HCT116 (cell line): ENCODE measurements around the gene ELN. TPM values are rescaled to one million over a fixed set of nuclear protein-coding genes. Genes with fewer than 3 reads are reported as not detected.

Source experiments
- ATAC-seq: fragments of 200-7000 bp; cut with Tn5 transposase; 2 replicates; pipeline ENCODE4 v1.9.1; 2020; ENCODE audit warnings: mild to moderate bottlenecking, moderate library complexity
- BruUV-seq: library from RNA; stranded (reverse); fragments of 400-500 nt; replicated peaks from 2 replicates; lab custom pipeline; 2021; lab: Mats Ljungman, UMichigan
- CTCF ChIA-PET: fragments of 300-600 bp; sonication (Branson Sonifier 250); formaldehyde crosslinking; loops from one replicate; lab custom pipeline; 2021; ENCODE audit warnings: antibody characterized with exemption; lab: Charles Lee
- POLR2A ChIA-PET: fragments of 300-600, 350-600 bp; sonication (Branson Sonifier 250); formaldehyde crosslinking; loops from one replicate; lab custom pipeline; 2021; ENCODE audit warnings: antibody characterized with exemption; lab: Charles Lee
- RAD21 ChIA-PET, 2 experiments: fragments of 300-600 bp; sonication (Branson Sonifier 250); formaldehyde crosslinking; loops; one replicate each; lab custom pipeline; 2023; ENCODE audit warnings: low total read pairs in 2 of 2; ENCODE audit not compliant: uncharacterized antibody in 2 of 2, unreplicated experiment in 2 of 2, low non-redundant PET in 1 of 2; lab: Charles Lee
- DNase-seq: peaks from one replicate; pipeline ENCODE4 v3.0.0-alpha.2; 2010; ENCODE audit warnings: low read depth, low spot score
- H2AFZ ChIP-seq: fragments of 200-600 bp; shearing (Covaris generic), sonication (generic); 2 replicates; pipeline ENCODE4 v1.6.1; 2017; ENCODE audit warnings: low read depth, mixed run types, mixed read lengths, antibody characterized with exemption, low read length; ENCODE audit not compliant: poor library complexity, severe bottlenecking
- H3K27ac ChIP-seq: 2 replicates; pipeline ENCODE4 v1.5.1; 2012; ENCODE audit warnings: low read depth, low read length
- H3K27me3 ChIP-seq: fragments of 200-600 bp; sonication (generic); 2 replicates; pipeline ENCODE4 v1.6.1; 2016; ENCODE audit warnings: mixed run types, low read length, mixed read lengths; ENCODE audit not compliant: insufficient read depth
- H3K36me3 ChIP-seq, 2 experiments: fragments of 200-500 bp in 1 of 2; fragments of 200-600 bp in 1 of 2; sonication (Bioruptor generic) in 1 of 2; sonication (generic) in 1 of 2; 2 replicates each; pipeline versions ENCODE4 v1.5.1 to v1.6.1; 2014 to 2016; ENCODE audit warnings: low read length in 2 of 2, inconsistent platforms in 1 of 2, mixed read lengths in 1 of 2, mixed run types in 1 of 2; ENCODE audit not compliant: insufficient read depth in 2 of 2, control insufficient read depth in 1 of 2
- H3K4me1 ChIP-seq, 2 experiments: fragments of 200-600 bp in 1 of 2; sonication (generic) in 1 of 2; 2 replicates each; pipeline versions ENCODE4 v1.5.1 to v1.6.1; 2012 to 2017; ENCODE audit warnings: low read length in 2 of 2, inconsistent platforms in 1 of 2, mild to moderate bottlenecking in 1 of 2, mixed read lengths in 1 of 2, mixed run types in 1 of 2, moderate library complexity in 1 of 2; ENCODE audit not compliant: insufficient read depth in 2 of 2, control insufficient read depth in 1 of 2
- H3K4me2 ChIP-seq: fragments of 200-600 bp; sonication (generic); 2 replicates; pipeline ENCODE4 v1.6.1; 2017; ENCODE audit warnings: mixed run types, low read length, mixed read lengths
- H3K4me3 ChIP-seq, 2 experiments: fragments of 200-600 bp in 1 of 2; sonication (generic) in 1 of 2; replicated peaks in 1 of 2; 2 replicates each; pipeline ENCODE4 v1.5.1; 2011 to 2016; ENCODE audit warnings: low read length in 2 of 2, control low read depth in 1 of 2, low read depth in 1 of 2, mild to moderate bottlenecking in 1 of 2, mixed read lengths in 1 of 2, mixed run types in 1 of 2
- H3K79me2 ChIP-seq: fragments of 200-600 bp; sonication (generic); 2 replicates; pipeline ENCODE4 v1.6.1; 2017; ENCODE audit warnings: mild to moderate bottlenecking, mixed run types, low read length, moderate library complexity, mixed read lengths; ENCODE audit not compliant: insufficient read depth
- H3K9ac ChIP-seq: fragments of 200-600 bp; sonication (generic); 2 replicates; pipeline ENCODE4 v1.6.1; 2016; ENCODE audit warnings: low read length, mixed read lengths
- H3K9me2 ChIP-seq: fragments of 200-600 bp; sonication (generic), shearing (Covaris generic); 2 replicates; pipeline ENCODE4 v1.6.1; 2017; ENCODE audit warnings: mixed run types, mild to moderate bottlenecking, moderate library complexity; ENCODE audit not compliant: insufficient read depth
- H3K9me3 ChIP-seq, 2 experiments: fragments of 200-500 bp in 1 of 2; fragments of 200-600 bp in 1 of 2; sonication (Bioruptor generic) in 1 of 2; sonication (generic) in 1 of 2; 2 replicates each; pipeline ENCODE4 v1.6.1; 2014 to 2017; ENCODE audit warnings: low read length in 2 of 2, mixed read lengths in 2 of 2, inconsistent platforms in 1 of 2, low read depth in 1 of 2, mild to moderate bottlenecking in 1 of 2, mixed run types in 1 of 2, moderate library complexity in 1 of 2; ENCODE audit not compliant: control insufficient read depth in 1 of 2, insufficient read depth in 1 of 2
- H4K20me1 ChIP-seq: fragments of 200-600 bp; sonication (generic), shearing (Covaris generic); 2 replicates; pipeline ENCODE4 v1.6.1; 2017; ENCODE audit warnings: mixed run types, mild to moderate bottlenecking, moderate library complexity; ENCODE audit not compliant: insufficient read depth
- EZH2 ChIP-seq: fragments of 200-600 bp; sonication (generic); IDR thresholded peaks from 2 replicates; pipeline ENCODE4 v1.6.1; 2017; ENCODE audit warnings: antibody characterized with exemption, mixed run types
- intact Hi-C: fragments of 100-400 bp; cut with micrococcal nuclease; formaldehyde crosslinking; loops from 2 replicates; pipeline ENCODE4 v1.10.0; 2022
- total RNA-seq: library from RNA; stranded (reverse); gene quantifications from one replicate; pipeline ENCODE4 v1.2.1, GENCODE V29; 2021; ENCODE audit not compliant: unreplicated experiment

The ELN gene
- total RNA-seq, 1 experiment from 2014 or later, result 0.17 TPM

GRCh38 chr7:74048999-74049599 lies 21.1 kb downstream of the ELN start:
- no peak for TF ChIP-seq EZH2
- Histone ChIP-seq H3K36me3 (no peaks in the 10 kb centered on the region), H3K79me2 (no peaks in the 10 kb centered on the region), H3K27ac (no peak overlapping the region), H3K4me2 (no peak overlapping the region), H3K9me3 (no peaks in the 10 kb centered on the region), H4K20me1 (no peaks in the 10 kb centered on the region), H3K4me1 (peaks cover 2 to 7% of the 10 kb centered on the region in 2 experiments; a peak in 2 of 4 replicates), H3K9me2 (no peaks in the 10 kb centered on the region), H2AFZ (no peak overlapping the region), H3K4me3 (no peak overlapping the region), H3K9ac (no peak overlapping the region), H3K27me3 (peaks cover 4% of the 10 kb centered on the region; the same call in 1 of the 2 replicates)
- BruUV-seq, result no TSS peak
- POLR2A ChIA-PET, result no interaction called here
- DNase-seq (no peak), ATAC-seq (no peak)
- intact Hi-C loops, result no loop called here
- RAD21 ChIA-PET, result no interaction called here
- CTCF ChIA-PET, result no interaction called here

GRCh38 chr7:74049997-74050798 lies 22.2 kb downstream of the ELN start:
- BruUV-seq, result no TSS peak
- DNase-seq, result no peak
- no peak overlapping the region for H3K27ac ChIP-seq
- no peaks in the 10 kb centered on the region for H3K36me3 ChIP-seq
- H3K9me3 ChIP-seq, result no peaks in the 10 kb centered on the region
- H4K20me1 ChIP-seq, result no peaks in the 10 kb centered on the region
- CTCF ChIA-PET, result no interaction called here
- no peak for ATAC-seq
- TF ChIP-seq EZH2, result no peak
- TF ChIP-seq, all 23 proteins: peak for 0
- no peaks in the 10 kb centered on the region for H3K9me2 ChIP-seq
- no peak overlapping the region for H2AFZ ChIP-seq
- intact Hi-C loops, result loop anchor here (5.0 kb wide), 2 partner anchors 152 to 342 kb away; no protein-coding TSS in a partner anchor
- POLR2A ChIA-PET, result no interaction called here
- H3K27me3 ChIP-seq, result peaks cover 4% of the 10 kb centered on the region; the same call in 1 of the 2 replicates
- RAD21 ChIA-PET, result no interaction called here
- H3K4me3 ChIP-seq, result no peak overlapping the region
- H3K9ac ChIP-seq, result no peak overlapping the region
- H3K79me2 ChIP-seq, result no peaks in the 10 kb centered on the region
- H3K4me1 ChIP-seq, result peaks cover 2 to 7% of the 10 kb centered on the region in 2 experiments; a peak in 2 of 4 replicates
- no peak overlapping the region for H3K4me2 ChIP-seq
